GM12878 (cell line): Measurements from ENCODE around the gene KLHL22.
"Not testable (repeated sequence)": the region's sequence is repeated elsewhere in the genome, so short reads cannot be mapped to it uniquely, and the experiment has no call there.

Source experiments
- CBX5 ChIP-seq: sonication (generic); IDR thresholded peaks from 2 replicates; pipeline ENCODE4 v1.6.1; 2016; ENCODE audit warnings: low read depth, moderate library complexity, mild to moderate bottlenecking, inconsistent platforms
- EZH2 ChIP-seq: IDR thresholded peaks from 2 replicates; pipeline ENCODE4 v1.6.1; 2012; ENCODE audit warnings: low read depth, mild to moderate bottlenecking, control low read depth, inconsistent platforms, low read length, borderline replicate concordance; ENCODE audit not compliant: control insufficient read depth
- FOS ChIP-seq: IDR thresholded peaks from 3 replicates; pipeline ENCODE4 v1.6.1; 2011; ENCODE audit warnings: borderline replicate concordance; ENCODE audit not compliant: insufficient read length; ENCODE audit errors: extremely low read depth
- GABPA ChIP-seq: IDR thresholded peaks from 2 replicates; pipeline ENCODE4 v1.6.1; 2014; ENCODE audit warnings: antibody characterized with exemption, low read depth, mild to moderate bottlenecking, inconsistent platforms
- RFX5 ChIP-seq: IDR thresholded peaks from 2 replicates; pipeline ENCODE4 v1.6.1; 2011; ENCODE audit warnings: low read depth, low read length, improper control_type of control experiment
- ZBTB33 ChIP-seq: fragments of 450-650 bp; IDR thresholded peaks from 2 replicates; pipeline ENCODE4 v1.6.1; 2017; ENCODE audit warnings: mild to moderate bottlenecking
- ZNF274 ChIP-seq: IDR thresholded peaks from one replicate; pipeline ENCODE4 v1.8.0; 2011; ENCODE audit not compliant: insufficient read length, insufficient read depth
- TF ChIP-seq, protein P1 (sequence below), 3 experiments: IDR thresholded peaks in 2 of 3; conservative IDR thresholded peaks in 1 of 3; 2 replicates each; pipeline ENCODE4 v1.5.1; 2011; ENCODE audit warnings: low read depth in 3 of 3, low read length in 3 of 3, mild to moderate bottlenecking in 3 of 3, control low read depth in 2 of 3, moderate library complexity in 2 of 3, inconsistent platforms in 1 of 3, mixed read lengths in 1 of 3; ENCODE audit not compliant: control insufficient read depth in 2 of 3, insufficient read depth in 1 of 3; ENCODE audit errors: extremely low read depth in 1 of 3

DNA sequence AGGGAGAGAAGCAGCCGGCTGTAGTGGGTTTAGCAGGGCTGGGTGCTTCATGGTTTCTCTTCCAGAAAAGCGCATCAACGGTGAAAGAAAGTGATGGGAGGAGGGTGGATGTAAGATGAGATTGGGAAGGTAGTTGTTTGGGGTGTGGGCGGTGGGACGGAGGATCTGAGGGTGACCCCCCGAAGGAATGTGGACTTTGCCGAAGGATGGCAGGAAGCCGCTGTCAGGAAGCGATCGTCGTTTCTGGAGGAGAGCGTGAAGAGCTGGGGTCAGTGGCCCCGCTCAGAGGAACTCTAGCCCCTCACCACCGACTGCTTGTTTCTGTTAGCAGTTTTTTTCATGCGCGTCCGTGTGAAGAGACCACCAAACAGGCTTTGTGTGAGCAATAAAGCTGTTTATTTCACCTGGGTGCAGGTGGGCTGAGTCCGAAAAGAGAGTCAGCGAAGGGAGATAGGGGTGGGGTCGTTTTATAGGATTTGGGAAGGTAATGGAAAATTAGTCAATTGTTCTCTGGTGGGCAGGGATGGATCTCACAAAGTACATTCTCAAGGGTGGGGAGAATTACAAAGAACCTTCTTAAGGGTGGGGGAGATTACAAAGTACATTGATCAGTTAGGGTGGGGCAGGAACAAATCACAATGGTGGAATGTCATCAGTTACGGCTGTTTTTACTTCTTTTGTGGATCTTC, 12.6 kb upstream of the KLHL22 start:
- TF ChIP-seq, protein P1, sequence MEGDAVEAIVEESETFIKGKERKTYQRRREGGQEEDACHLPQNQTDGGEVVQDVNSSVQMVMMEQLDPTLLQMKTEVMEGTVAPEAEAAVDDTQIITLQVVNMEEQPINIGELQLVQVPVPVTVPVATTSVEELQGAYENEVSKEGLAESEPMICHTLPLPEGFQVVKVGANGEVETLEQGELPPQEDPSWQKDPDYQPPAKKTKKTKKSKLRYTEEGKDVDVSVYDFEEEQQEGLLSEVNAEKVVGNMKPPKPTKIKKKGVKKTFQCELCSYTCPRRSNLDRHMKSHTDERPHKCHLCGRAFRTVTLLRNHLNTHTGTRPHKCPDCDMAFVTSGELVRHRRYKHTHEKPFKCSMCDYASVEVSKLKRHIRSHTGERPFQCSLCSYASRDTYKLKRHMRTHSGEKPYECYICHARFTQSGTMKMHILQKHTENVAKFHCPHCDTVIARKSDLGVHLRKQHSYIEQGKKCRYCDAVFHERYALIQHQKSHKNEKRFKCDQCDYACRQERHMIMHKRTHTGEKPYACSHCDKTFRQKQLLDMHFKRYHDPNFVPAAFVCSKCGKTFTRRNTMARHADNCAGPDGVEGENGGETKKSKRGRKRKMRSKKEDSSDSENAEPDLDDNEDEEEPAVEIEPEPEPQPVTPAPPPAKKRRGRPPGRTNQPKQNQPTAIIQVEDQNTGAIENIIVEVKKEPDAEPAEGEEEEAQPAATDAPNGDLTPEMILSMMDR (IDR thresholded peaks at IDR 0.05 in 2 of 3, conservative IDR thresholded peaks at IDR 0.05 in 1 of 3; ENCODE audit: control insufficient read depth in 2 of 3, extremely low read depth in 1 of 3, insufficient read depth in 1 of 3, low read depth in 3 of 3, low read length in 3 of 3) = not testable (repeated sequence)
- not testable (repeated sequence) for TF ChIP-seq FOS, RFX5, ZNF274, ZBTB33, CBX5, EZH2, GABPA
